Activated CD8-positive, alpha-beta memory T cell treated with anti-CD3 and anti-CD28 coated beads for 1 hour (primary cell): ENCODE data around the gene TCEAL1.

Experiments
- DNase-seq, 2 donors: peaks; one replicate each; pipeline ENCODE4 v3.0.0-alpha.2; 2020; ENCODE audit warnings: low read depth in 1 of 2; ENCODE audit errors: extremely low read depth in 1 of 2

Gene TCEAL1

GRCh38 chrX:103678199-103678993 lies 49.6 kb downstream of the TCEAL1 start:
- DNase-seq = no peak
